HK-2 (cell line): ENCODE results near the gene ULK2.
"Not testable (repeated sequence)": the region's sequence is repeated elsewhere in the genome, so short reads cannot be mapped to it uniquely, and the experiment has no call there.

Experiments
- DNase-seq: peaks from one replicate; pipeline ENCODE4 v3.0.0-alpha.2; 2018; ENCODE audit not compliant: unreplicated experiment

ULK2 gene

GRCh38 chr17:19867329-19868078 lies at the start of gene ULK2:
Gene ULK2, minus strand, starts transcription at chr17:19867936. Its CDS starts 519 bp downstream, at chr17:19867417.
- DNase-seq = peak; percentile 46

DNA sequence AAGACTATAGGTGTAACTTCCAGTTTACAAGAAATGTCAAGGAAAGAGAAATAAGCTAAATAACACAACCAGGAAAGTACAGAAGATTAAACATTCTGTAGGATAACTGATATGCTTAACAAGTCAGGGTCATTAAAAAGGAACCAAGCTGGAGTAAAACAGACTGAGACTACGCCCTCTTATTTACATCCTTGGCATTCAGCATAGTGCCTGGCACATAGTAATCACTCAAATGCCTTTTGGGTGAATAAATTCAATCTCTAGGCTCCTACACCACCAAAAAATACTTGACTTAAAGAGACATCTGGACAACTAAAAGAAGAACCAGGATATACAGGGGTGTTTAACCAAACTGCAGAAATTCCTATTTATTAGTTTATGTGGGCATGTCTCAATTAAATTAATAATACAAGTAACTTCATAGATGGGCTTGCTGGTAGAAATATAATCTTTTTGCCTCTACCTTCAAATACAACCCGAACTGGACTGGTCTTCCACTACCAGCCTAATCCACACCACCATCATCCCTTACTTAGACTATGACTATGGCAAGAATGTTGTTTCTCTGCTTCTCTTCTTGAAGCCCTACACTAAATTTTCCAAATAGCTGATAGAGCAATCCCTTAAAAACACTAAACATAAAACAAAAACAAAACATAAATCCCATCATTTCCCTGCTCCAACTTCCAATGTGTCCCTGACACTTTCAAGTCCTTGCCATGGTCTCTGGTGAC lies 47.7 kb upstream of the ULK2 start:
- DNase-seq = no peak

GRCh38 chr17:19911033-19911432 lies 43.3 kb upstream of the ULK2 start:
- no peak for DNase-seq

DNA sequence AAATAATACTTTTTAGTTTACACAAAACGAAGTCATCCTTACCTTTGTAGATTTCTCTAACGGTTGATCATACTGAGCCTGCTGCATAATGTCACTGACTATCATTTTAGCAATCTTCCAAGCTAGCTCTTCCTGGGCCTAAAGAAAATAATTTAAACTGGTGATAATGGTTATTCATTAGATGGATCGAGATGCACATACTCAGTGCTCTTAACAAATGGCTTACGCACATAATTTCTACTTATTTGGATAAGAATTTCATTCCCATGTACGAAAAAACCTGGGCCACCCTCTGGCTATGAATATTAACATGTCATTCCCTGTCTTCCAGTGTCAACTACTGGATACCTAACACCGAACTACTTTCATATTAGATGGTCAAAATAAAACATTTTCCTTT lies 41.4 kb upstream of the ULK2 start:
- no peak for DNase-seq

GRCh38 chr17:19905502-19905901 lies 37.8 kb upstream of the ULK2 start:
- DNase-seq = no peak

DNA sequence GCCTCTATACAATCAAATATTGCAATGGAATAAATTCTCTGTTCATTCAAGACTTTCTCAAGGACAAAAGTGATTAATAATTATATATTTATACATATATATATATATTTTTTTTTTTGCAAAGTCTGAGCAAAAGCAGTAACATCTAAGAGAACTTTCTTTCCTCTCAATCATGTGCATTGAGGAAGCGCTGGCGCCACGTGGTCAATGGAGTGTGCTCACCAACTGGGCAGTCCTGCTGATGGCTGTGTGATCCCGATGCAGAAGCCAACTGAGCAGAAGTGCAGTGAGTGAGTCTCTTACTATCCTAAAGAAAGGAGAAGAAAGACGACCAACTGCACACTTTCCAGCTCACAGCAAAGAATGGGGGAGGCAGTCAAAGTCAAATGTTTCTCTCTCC lies 37.2 kb upstream of the ULK2 start:
- no peak for DNase-seq

- DNase-seq = no peak
Measured at GRCh38 chr17:19904412-19904811, 36.7 kb upstream of the ULK2 start.

DNA sequence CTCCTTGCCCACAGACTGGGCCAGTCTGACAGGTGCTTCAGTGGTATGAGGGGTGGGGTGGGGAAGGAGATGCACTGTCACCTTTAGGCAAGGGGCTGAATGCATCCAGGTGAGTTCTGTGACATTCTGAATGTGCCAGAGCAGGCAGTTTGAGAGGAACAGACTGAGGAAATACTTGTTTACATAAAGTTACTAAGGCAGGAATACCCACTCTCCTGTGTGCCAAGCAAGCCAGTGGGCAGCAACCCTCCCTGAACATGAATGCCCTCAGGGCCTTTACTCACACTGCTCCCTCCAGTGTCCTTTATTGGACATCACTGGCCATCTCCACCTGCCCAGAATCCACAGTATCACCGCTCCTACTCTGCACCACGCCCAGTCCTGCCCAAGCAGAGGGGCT lies 33.1 kb upstream of the ULK2 start:
- DNase-seq = no peak

DNA sequence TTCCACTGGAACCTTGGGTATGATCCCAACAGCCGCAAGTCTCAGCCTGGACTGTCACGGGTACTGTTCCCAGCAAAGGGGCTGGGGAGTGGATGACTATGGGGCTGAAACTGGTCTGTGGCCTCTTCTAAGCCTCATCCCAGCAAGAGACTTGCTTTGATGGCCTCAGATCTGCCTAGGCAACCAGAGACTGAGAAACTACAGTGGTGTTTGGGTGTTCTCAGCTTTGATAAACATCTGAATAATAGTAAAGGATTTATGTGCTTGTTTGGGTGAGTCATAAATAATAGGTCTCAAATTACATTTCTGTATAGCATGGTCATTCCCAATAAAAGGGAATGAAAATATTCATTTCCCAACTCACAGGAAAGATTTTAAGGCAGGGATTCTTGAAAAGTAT lies 30.2 kb upstream of the ULK2 start:
- no peak for DNase-seq

- DNase-seq = no peak
Measured at GRCh38 chr17:19897090-19897837, 29.5 kb upstream of the ULK2 start.

DNA sequence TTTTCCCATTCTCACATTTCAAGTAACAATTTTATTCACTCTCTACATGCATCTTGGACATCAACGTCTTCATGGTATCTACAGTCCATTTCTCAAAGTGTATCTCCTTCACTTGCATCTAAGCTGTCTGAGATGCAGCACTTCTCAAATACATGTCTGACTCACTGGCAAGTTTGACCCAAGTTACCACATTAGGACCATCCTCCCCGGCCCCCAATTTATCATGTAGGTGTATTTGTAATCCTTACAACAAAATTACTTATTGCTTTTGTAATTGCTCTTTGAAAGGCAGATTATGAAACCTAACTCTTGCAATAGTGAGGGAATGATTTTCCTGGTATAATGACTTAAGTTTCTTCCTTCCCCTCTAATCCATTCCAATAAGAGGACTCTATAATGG lies 28.9 kb upstream of the ULK2 start:
- DNase-seq = no peak

GRCh38 chr17:19890554-19890953 lies 22.8 kb upstream of the ULK2 start:
- not testable (repeated sequence) for DNase-seq

DNA sequence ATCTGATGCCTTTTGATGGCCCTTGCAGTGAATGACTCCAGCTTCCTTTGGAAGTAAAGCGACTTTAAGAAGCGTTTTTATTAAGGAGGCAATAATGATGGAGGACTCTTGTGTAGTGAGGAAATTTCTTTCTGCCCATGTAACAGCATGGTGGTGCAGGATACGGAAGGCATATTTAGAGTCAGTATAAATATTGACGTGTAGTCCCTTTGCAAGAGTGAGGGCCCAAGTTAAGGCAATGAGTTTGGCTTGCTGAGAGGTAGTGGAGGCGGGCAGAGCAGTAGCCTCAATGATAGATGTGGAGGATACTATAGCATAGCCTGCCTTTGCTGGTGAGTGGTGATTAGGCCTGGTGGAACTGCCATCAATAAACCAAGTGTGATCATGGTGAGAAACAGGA lies 22.3 kb upstream of the ULK2 start:
- DNase-seq = not testable (repeated sequence)

DNA sequence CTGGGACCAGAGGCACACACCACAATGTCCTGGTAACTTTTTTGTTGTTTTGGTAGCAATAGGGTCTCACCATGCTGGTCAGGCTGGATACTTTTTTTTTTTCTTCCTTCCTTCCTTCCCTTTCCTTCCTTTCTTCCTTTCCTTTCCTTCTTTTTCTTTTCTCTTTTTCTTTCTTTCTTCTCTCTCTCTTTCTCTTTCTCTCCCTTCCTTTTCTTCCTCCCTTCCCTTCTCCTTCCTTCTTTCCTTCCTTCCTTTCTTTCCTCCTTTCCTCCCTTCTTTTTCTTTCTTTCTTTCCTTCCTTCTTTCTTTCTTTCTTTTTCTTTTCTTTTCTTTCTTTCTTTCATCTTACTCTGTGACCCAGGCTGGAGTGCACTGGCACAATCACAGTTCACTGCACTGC lies 18.4 kb upstream of the ULK2 start:
- no peak for DNase-seq

DNA sequence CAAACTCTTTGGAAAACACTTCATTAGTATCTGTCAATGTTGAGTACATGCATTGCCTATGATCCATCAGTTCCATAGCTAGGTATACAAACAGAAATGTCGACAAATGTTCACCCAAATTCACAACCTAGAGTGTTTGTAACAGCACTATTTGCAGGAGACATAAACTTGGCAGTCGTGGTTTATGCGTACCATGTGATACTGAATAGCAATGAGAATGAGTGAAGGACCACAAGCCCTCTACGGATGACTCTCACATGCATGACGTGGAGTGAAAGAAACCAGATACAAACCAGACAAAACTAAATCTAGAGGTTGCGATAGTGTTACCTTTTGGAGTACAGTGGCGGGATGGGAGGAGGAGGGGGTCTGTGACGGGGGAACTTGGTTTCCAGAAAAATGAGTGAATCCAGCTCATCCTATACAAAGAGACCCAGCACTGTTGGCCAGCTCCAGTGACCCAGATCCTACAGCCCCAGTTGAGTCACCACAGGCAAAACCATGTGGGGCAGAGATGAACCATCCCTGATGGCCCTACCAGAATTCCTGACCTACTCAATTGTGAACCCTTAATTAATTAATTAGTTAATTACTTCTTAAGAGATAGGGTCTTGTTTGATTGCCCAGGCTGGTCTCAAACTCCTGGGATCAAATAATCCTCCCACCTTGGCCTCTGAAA lies 15.9 kb upstream of the ULK2 start:
- DNase-seq = no peak

- no peak for DNase-seq
Measured at GRCh38 chr17:19880393-19880792, 12.7 kb upstream of the ULK2 start.

DNA sequence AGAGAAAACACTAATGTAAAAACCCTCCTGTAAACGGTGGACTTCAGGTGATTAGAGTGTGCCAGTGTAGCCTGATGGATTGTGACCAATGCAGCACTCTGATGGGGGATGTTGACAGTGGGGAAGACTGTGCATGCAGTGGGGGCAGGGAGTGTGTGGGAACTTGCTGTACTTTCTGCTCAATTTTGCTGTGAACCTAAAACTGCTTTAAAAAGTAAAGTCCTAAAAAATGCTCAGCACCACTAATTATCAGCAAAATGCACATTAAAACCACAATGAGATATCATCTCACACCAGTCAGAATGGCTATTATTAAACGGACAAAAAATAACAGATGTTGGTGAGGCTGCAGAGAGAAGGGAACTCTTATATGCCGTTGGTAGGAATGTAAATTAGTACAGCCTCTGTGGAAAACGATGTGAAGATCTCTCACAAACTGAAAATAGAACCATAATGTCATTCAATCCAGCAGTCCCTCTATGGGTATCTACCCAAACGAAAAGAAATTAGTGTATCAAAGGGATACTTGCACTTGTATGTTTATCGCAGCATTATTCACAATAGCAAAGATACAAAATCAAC lies 9.7 kb upstream of the ULK2 start:
- no peak for DNase-seq

GRCh38 chr17:19876529-19877161 lies 8.9 kb upstream of the ULK2 start:
- DNase-seq = no peak

DNA sequence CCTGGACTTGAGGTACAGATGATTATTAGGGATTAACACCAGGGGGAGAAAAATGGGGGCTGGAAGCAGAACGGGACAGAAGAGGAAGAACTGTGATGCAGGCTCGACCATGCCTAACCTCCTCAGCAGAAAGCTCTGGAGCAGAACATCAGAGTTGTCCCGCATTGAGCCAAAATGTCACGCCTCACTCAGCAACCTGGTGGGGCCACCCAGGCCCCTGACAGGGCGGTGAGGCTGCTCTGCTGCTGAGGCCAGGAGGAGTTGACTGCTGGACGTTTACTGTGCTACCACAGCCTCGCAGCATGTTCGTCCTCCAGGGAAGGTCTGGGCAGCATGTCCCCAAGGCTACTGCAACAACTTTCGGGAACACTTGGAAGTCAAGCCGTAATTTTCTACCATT lies 6.5 kb upstream of the ULK2 start:
- DNase-seq = no peak

GRCh38 chr17:19873346-19873745 lies 5.6 kb upstream of the ULK2 start:
- DNase-seq = no peak

DNA sequence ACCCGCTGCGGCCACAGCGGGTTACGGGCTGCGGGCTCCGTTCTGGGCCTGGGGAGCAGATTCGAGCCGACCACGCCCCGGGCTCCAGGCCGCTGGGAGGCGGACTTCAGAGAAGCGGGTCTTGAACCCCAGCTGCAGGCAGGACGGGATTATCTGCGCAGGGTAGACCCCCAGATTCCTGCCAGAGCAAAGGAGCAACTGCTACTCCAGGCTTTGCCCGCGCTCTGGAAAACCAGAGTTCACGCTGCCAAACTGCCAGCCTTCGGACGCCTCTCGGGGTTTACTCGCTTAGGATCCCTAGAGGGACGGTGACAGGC lies 301 bp upstream of the ULK2 start:
- no peak for DNase-seq

- peak; percentile 51 for DNase-seq
Measured at GRCh38 chr17:19867079-19867328, 732 bp downstream of the ULK2 start.
